HCT116 (cell line): ENCODE measurements around the gene UBAP2. TPM values are rescaled to one million over a fixed set of nuclear protein-coding genes. Genes with fewer than 3 reads are reported as not detected.

Experiments used
- ATAC-seq: fragments of 200-7000 bp; cut with Tn5 transposase; 2 replicates; pipeline ENCODE4 v1.9.1; 2020; ENCODE audit warnings: mild to moderate bottlenecking, moderate library complexity
- BruUV-seq: library from RNA; stranded (reverse); fragments of 400-500 nt; replicated peaks from 2 replicates; lab custom pipeline; 2021; lab: Mats Ljungman, UMichigan
- CTCF ChIA-PET: fragments of 300-600 bp; sonication (Branson Sonifier 250); formaldehyde crosslinking; loops from one replicate; lab custom pipeline; 2021; ENCODE audit warnings: antibody characterized with exemption; lab: Charles Lee
- POLR2A ChIA-PET: fragments of 300-600, 350-600 bp; sonication (Branson Sonifier 250); formaldehyde crosslinking; loops from one replicate; lab custom pipeline; 2021; ENCODE audit warnings: antibody characterized with exemption; lab: Charles Lee
- RAD21 ChIA-PET, 2 experiments: fragments of 300-600 bp; sonication (Branson Sonifier 250); formaldehyde crosslinking; loops; one replicate each; lab custom pipeline; 2023; ENCODE audit warnings: low total read pairs in 2 of 2; ENCODE audit not compliant: uncharacterized antibody in 2 of 2, unreplicated experiment in 2 of 2, low non-redundant PET in 1 of 2; lab: Charles Lee
- DNase-seq: peaks from one replicate; pipeline ENCODE4 v3.0.0-alpha.2; 2010; ENCODE audit warnings: low read depth, low spot score
- H2AFZ ChIP-seq: fragments of 200-600 bp; shearing (Covaris generic), sonication (generic); 2 replicates; pipeline ENCODE4 v1.6.1; 2017; ENCODE audit warnings: low read depth, mixed run types, mixed read lengths, antibody characterized with exemption, low read length; ENCODE audit not compliant: poor library complexity, severe bottlenecking
- H3K27ac ChIP-seq: 2 replicates; pipeline ENCODE4 v1.5.1; 2012; ENCODE audit warnings: low read depth, low read length
- H3K27me3 ChIP-seq: fragments of 200-600 bp; sonication (generic); 2 replicates; pipeline ENCODE4 v1.6.1; 2016; ENCODE audit warnings: mixed run types, low read length, mixed read lengths; ENCODE audit not compliant: insufficient read depth
- H3K36me3 ChIP-seq, 2 experiments: fragments of 200-500 bp in 1 of 2; fragments of 200-600 bp in 1 of 2; sonication (Bioruptor generic) in 1 of 2; sonication (generic) in 1 of 2; 2 replicates each; pipeline versions ENCODE4 v1.5.1 to v1.6.1; 2014 to 2016; ENCODE audit warnings: low read length in 2 of 2, inconsistent platforms in 1 of 2, mixed read lengths in 1 of 2, mixed run types in 1 of 2; ENCODE audit not compliant: insufficient read depth in 2 of 2, control insufficient read depth in 1 of 2
- H3K4me1 ChIP-seq, 2 experiments: fragments of 200-600 bp in 1 of 2; sonication (generic) in 1 of 2; 2 replicates each; pipeline versions ENCODE4 v1.5.1 to v1.6.1; 2012 to 2017; ENCODE audit warnings: low read length in 2 of 2, inconsistent platforms in 1 of 2, mild to moderate bottlenecking in 1 of 2, mixed read lengths in 1 of 2, mixed run types in 1 of 2, moderate library complexity in 1 of 2; ENCODE audit not compliant: insufficient read depth in 2 of 2, control insufficient read depth in 1 of 2
- H3K4me2 ChIP-seq: fragments of 200-600 bp; sonication (generic); 2 replicates; pipeline ENCODE4 v1.6.1; 2017; ENCODE audit warnings: mixed run types, low read length, mixed read lengths
- H3K4me3 ChIP-seq, 2 experiments: fragments of 200-600 bp in 1 of 2; sonication (generic) in 1 of 2; replicated peaks in 1 of 2; 2 replicates each; pipeline ENCODE4 v1.5.1; 2011 to 2016; ENCODE audit warnings: low read length in 2 of 2, control low read depth in 1 of 2, low read depth in 1 of 2, mild to moderate bottlenecking in 1 of 2, mixed read lengths in 1 of 2, mixed run types in 1 of 2
- H3K79me2 ChIP-seq: fragments of 200-600 bp; sonication (generic); 2 replicates; pipeline ENCODE4 v1.6.1; 2017; ENCODE audit warnings: mild to moderate bottlenecking, mixed run types, low read length, moderate library complexity, mixed read lengths; ENCODE audit not compliant: insufficient read depth
- H3K9ac ChIP-seq: fragments of 200-600 bp; sonication (generic); 2 replicates; pipeline ENCODE4 v1.6.1; 2016; ENCODE audit warnings: low read length, mixed read lengths
- H3K9me2 ChIP-seq: fragments of 200-600 bp; sonication (generic), shearing (Covaris generic); 2 replicates; pipeline ENCODE4 v1.6.1; 2017; ENCODE audit warnings: mixed run types, mild to moderate bottlenecking, moderate library complexity; ENCODE audit not compliant: insufficient read depth
- H3K9me3 ChIP-seq, 2 experiments: fragments of 200-500 bp in 1 of 2; fragments of 200-600 bp in 1 of 2; sonication (Bioruptor generic) in 1 of 2; sonication (generic) in 1 of 2; 2 replicates each; pipeline ENCODE4 v1.6.1; 2014 to 2017; ENCODE audit warnings: low read length in 2 of 2, mixed read lengths in 2 of 2, inconsistent platforms in 1 of 2, low read depth in 1 of 2, mild to moderate bottlenecking in 1 of 2, mixed run types in 1 of 2, moderate library complexity in 1 of 2; ENCODE audit not compliant: control insufficient read depth in 1 of 2, insufficient read depth in 1 of 2
- H4K20me1 ChIP-seq: fragments of 200-600 bp; sonication (generic), shearing (Covaris generic); 2 replicates; pipeline ENCODE4 v1.6.1; 2017; ENCODE audit warnings: mixed run types, mild to moderate bottlenecking, moderate library complexity; ENCODE audit not compliant: insufficient read depth
- CBX3 ChIP-seq: IDR thresholded peaks from 2 replicates; pipeline ENCODE4 v1.6.1; 2012; ENCODE audit warnings: low read depth
- CEBPB ChIP-seq: IDR thresholded peaks from 2 replicates; pipeline ENCODE4 v1.6.1; 2012; ENCODE audit warnings: low read depth
- ELF1 ChIP-seq: IDR thresholded peaks from 2 replicates; pipeline ENCODE4 v1.6.1; 2012; ENCODE audit warnings: low read depth, borderline replicate concordance
- EZH2phosphoT487 ChIP-seq: fragments of 200-600 bp; IDR thresholded peaks from 2 replicates; pipeline ENCODE4 v1.6.1; 2018; ENCODE audit warnings: antibody characterized with exemption, borderline replicate concordance
- FOSL1 ChIP-seq: IDR thresholded peaks from 2 replicates; pipeline ENCODE4 v1.6.1; 2012; ENCODE audit warnings: low read depth
- JUND ChIP-seq: IDR thresholded peaks from 2 replicates; pipeline ENCODE4 v1.6.1; 2012
- POLR2A ChIP-seq: IDR thresholded peaks from 2 replicates; pipeline ENCODE4 v1.7.0; 2011; ENCODE audit warnings: borderline replicate concordance; ENCODE audit not compliant: insufficient read depth, insufficient read length; ENCODE audit errors: extremely low read depth
- RAD21 ChIP-seq: IDR thresholded peaks from 2 replicates; pipeline ENCODE4 v1.6.1; 2012; ENCODE audit warnings: low read depth, mild to moderate bottlenecking
- SIN3A ChIP-seq: IDR thresholded peaks from 2 replicates; pipeline ENCODE4 v1.6.1; 2012; ENCODE audit warnings: low read depth
- SP1 ChIP-seq: IDR thresholded peaks from 2 replicates; pipeline ENCODE4 v1.6.1; 2012; ENCODE audit warnings: low read depth
- TCF7L2 ChIP-seq: IDR thresholded peaks from 2 replicates; pipeline ENCODE4 v1.7.0; 2011; ENCODE audit warnings: borderline replicate concordance, inconsistent platforms; ENCODE audit not compliant: insufficient read depth, insufficient read length; ENCODE audit errors: extremely low read depth
- YY1 ChIP-seq: IDR thresholded peaks from 2 replicates; pipeline ENCODE4 v1.6.1; 2011; ENCODE audit warnings: low read length, low read depth, moderate library complexity, mild to moderate bottlenecking; ENCODE audit not compliant: insufficient replicate concordance; ENCODE audit errors: extremely low read depth
- ZFX ChIP-seq: fragments of 450-650 bp; IDR thresholded peaks from 2 replicates; pipeline ENCODE4 v1.6.1; 2017
- intact Hi-C: fragments of 100-400 bp; cut with micrococcal nuclease; formaldehyde crosslinking; loops from 2 replicates; pipeline ENCODE4 v1.10.0; 2022
- total RNA-seq: library from RNA; stranded (reverse); gene quantifications from one replicate; pipeline ENCODE4 v1.2.1, GENCODE V29; 2021; ENCODE audit not compliant: unreplicated experiment
- TF ChIP-seq, protein P1 (sequence below): IDR thresholded peaks from 2 replicates; pipeline ENCODE4 v1.6.1; 2012; ENCODE audit warnings: low read depth
- TF ChIP-seq, protein P2 (sequence below): IDR thresholded peaks from 2 replicates; pipeline ENCODE4 v1.6.1; 2012
- TF ChIP-seq, protein P3 (sequence below): IDR thresholded peaks from 2 replicates; pipeline ENCODE4 v1.6.1; 2012
- TF ChIP-seq, protein P4 (sequence below): IDR thresholded peaks from 2 replicates; pipeline ENCODE4 v1.6.1; 2011; ENCODE audit warnings: mild to moderate bottlenecking, low read length, moderate library complexity; ENCODE audit not compliant: insufficient replicate concordance; ENCODE audit errors: extremely low read depth

Gene UBAP2
- total RNA-seq, 1 experiment from 2014 or later: 51.3 TPM

DNA sequence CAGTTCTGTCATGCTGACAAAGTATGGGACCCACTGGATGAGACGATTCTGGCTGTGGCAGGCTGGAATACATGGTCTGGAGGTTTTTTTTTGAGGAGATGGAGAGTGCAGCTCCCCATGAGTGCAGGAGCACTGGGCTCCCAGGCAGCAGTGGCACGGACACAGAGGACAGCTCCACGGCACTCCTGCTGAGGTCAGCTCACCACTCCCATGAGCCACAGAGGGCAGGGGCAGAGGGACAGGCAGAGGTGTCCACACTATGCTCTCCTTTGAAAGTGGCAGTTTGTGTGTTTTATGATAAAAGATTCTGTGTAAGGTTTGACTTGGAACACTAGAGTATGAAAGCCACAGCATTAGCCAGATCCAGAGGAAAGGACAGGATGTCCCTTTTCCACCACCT, 117.4 kb downstream of the UBAP2 start:
- TF ChIP-seq, protein P1, sequence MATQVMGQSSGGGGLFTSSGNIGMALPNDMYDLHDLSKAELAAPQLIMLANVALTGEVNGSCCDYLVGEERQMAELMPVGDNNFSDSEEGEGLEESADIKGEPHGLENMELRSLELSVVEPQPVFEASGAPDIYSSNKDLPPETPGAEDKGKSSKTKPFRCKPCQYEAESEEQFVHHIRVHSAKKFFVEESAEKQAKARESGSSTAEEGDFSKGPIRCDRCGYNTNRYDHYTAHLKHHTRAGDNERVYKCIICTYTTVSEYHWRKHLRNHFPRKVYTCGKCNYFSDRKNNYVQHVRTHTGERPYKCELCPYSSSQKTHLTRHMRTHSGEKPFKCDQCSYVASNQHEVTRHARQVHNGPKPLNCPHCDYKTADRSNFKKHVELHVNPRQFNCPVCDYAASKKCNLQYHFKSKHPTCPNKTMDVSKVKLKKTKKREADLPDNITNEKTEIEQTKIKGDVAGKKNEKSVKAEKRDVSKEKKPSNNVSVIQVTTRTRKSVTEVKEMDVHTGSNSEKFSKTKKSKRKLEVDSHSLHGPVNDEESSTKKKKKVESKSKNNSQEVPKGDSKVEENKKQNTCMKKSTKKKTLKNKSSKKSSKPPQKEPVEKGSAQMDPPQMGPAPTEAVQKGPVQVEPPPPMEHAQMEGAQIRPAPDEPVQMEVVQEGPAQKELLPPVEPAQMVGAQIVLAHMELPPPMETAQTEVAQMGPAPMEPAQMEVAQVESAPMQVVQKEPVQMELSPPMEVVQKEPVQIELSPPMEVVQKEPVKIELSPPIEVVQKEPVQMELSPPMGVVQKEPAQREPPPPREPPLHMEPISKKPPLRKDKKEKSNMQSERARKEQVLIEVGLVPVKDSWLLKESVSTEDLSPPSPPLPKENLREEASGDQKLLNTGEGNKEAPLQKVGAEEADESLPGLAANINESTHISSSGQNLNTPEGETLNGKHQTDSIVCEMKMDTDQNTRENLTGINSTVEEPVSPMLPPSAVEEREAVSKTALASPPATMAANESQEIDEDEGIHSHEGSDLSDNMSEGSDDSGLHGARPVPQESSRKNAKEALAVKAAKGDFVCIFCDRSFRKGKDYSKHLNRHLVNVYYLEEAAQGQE: no peak
- Histone ChIP-seq H3K27ac (no peak overlapping the region), H3K36me3 (peaks cover 54 to 60% of the 10 kb centered on the region in 2 experiments), H3K4me3 (no peak overlapping the region), H3K9ac (no peak overlapping the region), H3K4me1 (no peaks in the 10 kb centered on the region), H3K9me3 (no peaks in the 10 kb centered on the region), H3K79me2 (peaks cover 25% of the 10 kb centered on the region; the same call in 1 of the 2 replicates), H3K9me2 (no peaks in the 10 kb centered on the region), H2AFZ (no peak overlapping the region), H4K20me1 (no peaks in the 10 kb centered on the region), H3K27me3 (no peaks in the 10 kb centered on the region), H3K4me2 (no peak overlapping the region)
- intact Hi-C loops: no loop called here
- POLR2A ChIA-PET: no interaction called here
- DNase-seq (no peak), ATAC-seq (no peak)
- RAD21 ChIA-PET: no interaction called here
- CTCF ChIA-PET: no interaction called here
- BruUV-seq: no TSS peak

DNA sequence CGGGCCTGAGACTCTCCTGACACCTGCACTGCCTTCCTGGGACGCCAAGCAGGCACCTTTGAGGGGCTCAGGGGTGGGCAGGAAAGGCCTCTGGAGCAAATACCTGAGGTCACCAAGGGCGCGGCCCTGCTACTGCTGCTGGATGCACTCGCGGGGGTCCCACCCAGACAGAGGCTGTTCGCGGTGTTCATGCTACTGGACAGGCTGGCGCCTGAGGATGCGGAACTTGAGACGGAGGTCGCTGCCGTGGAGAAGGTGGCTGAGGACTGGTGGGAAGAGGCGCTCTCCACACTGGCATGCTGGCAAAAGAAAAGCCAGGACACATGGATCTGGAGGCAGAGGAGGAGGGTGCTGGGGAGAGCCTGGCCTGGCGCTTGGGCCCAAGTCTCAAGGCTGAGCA, 121.0 kb downstream of the UBAP2 start:
- no peaks in the 10 kb centered on the region for H3K27me3 ChIP-seq
- intact Hi-C loops: loop anchor here (5.0 kb wide), 1 partner anchor 95 kb away; no protein-coding TSS in a partner anchor
- no peak overlapping the region for H3K9ac ChIP-seq
- no peaks in the 10 kb centered on the region for H4K20me1 ChIP-seq
- ChIA-PET RAD21 (no interaction called here), POLR2A (no interaction called here), CTCF (no interaction called here)
- H3K79me2 ChIP-seq: peaks cover 21% of the 10 kb centered on the region; the same call in 1 of the 2 replicates
- H3K9me3 ChIP-seq: no peaks in the 10 kb centered on the region
- peaks cover 45 to 56% of the 10 kb centered on the region in 2 experiments for H3K36me3 ChIP-seq
- ATAC-seq: no peak
- no peak for DNase-seq
- BruUV-seq: no TSS peak
- H3K27ac ChIP-seq: no peak overlapping the region
- H3K4me1 ChIP-seq: no peaks in the 10 kb centered on the region
- H3K9me2 ChIP-seq: no peaks in the 10 kb centered on the region
- H2AFZ ChIP-seq: no peak overlapping the region
- no peak overlapping the region for H3K4me3 ChIP-seq
- H3K4me2 ChIP-seq: no peak overlapping the region
- TF ChIP-seq SIN3A: no peak
- no peak for TF ChIP-seq CBX3
- TF ChIP-seq ZFX: no peak
- TF ChIP-seq, protein P2, sequence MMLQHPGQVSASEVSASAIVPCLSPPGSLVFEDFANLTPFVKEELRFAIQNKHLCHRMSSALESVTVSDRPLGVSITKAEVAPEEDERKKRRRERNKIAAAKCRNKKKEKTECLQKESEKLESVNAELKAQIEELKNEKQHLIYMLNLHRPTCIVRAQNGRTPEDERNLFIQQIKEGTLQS: no peak
- TF ChIP-seq EZH2phosphoT487: no peak
- TF ChIP-seq POLR2A: no peak
- no peak for TF ChIP-seq ELF1
- TF ChIP-seq YY1: no peak
- TF ChIP-seq CEBPB: no peak
- TF ChIP-seq, protein P3, sequence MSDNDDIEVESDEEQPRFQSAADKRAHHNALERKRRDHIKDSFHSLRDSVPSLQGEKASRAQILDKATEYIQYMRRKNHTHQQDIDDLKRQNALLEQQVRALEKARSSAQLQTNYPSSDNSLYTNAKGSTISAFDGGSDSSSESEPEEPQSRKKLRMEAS: no peak
- no peak for TF ChIP-seq FOSL1
- TF ChIP-seq, protein P4, sequence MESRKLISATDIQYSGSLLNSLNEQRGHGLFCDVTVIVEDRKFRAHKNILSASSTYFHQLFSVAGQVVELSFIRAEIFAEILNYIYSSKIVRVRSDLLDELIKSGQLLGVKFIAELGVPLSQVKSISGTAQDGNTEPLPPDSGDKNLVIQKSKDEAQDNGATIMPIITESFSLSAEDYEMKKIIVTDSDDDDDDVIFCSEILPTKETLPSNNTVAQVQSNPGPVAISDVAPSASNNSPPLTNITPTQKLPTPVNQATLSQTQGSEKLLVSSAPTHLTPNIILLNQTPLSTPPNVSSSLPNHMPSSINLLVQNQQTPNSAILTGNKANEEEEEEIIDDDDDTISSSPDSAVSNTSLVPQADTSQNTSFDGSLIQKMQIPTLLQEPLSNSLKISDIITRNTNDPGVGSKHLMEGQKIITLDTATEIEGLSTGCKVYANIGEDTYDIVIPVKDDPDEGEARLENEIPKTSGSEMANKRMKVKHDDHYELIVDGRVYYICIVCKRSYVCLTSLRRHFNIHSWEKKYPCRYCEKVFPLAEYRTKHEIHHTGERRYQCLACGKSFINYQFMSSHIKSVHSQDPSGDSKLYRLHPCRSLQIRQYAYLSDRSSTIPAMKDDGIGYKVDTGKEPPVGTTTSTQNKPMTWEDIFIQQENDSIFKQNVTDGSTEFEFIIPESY: no peak
- TF ChIP-seq TCF7L2: no peak
- no peak for TF ChIP-seq SP1
- no peak for TF ChIP-seq RAD21
- TF ChIP-seq JUND: no peak
